H1 (cell line): Measurements from ENCODE around the gene TSPAN9. TPM values are rescaled to one million over a fixed set of nuclear protein-coding genes. Genes with fewer than 3 reads are reported as not detected.

Experiments
- CTCF ChIA-PET: fragments of 300-600 bp; sonication (Branson Sonifier 250); formaldehyde crosslinking; loops from one replicate; lab custom pipeline; 2021; ENCODE audit not compliant: partially characterized antibody; lab: Charles Lee
- POLR2A ChIA-PET: fragments of 300-600 bp; sonication (Branson Sonifier 250); formaldehyde crosslinking; loops from one replicate; lab custom pipeline; 2021; ENCODE audit warnings: inconsistent platforms; ENCODE audit not compliant: partially characterized antibody; lab: Charles Lee
- DNase-seq, 2 experiments: peaks; one replicate each; pipeline versions ENCODE4 v3.0.0 to v3.0.0-alpha.2; 2010 to 2022; ENCODE audit warnings: low spot score in 2 of 2, low read depth in 1 of 2, mixed read lengths in 1 of 2
- FAIRE-seq: peaks from 2 replicates; lab custom pipeline; 2011; peaks lifted over from hg19 to GRCh38; lab: Jason Lieb, UNC
- H2AFZ ChIP-seq: 2 replicates; pipeline ENCODE4 v1.8.1; 2012; ENCODE audit warnings: low read length, inconsistent platforms
- H2AK5ac ChIP-seq: 2 replicates; pipeline ENCODE4 v1.6.1; 2013; ENCODE audit warnings: low read depth, low read length
- H2BK120ac ChIP-seq: replicated peaks from 2 replicates; pipeline ENCODE3; 2013; ENCODE audit warnings: low read depth, low read length, inconsistent platforms
- H2BK12ac ChIP-seq: 2 replicates; pipeline ENCODE4 v1.6.1; 2013; ENCODE audit warnings: low read depth, low read length
- H2BK15ac ChIP-seq: 2 replicates; pipeline ENCODE4 v1.6.1; 2013; ENCODE audit warnings: low read length
- H2BK20ac ChIP-seq: 2 replicates; pipeline ENCODE4 v1.6.1; 2013; ENCODE audit warnings: low read length
- H2BK5ac ChIP-seq: 2 replicates; pipeline ENCODE4 v1.6.1; 2013; ENCODE audit warnings: low read depth, low read length
- H3K14ac ChIP-seq: 2 replicates; pipeline ENCODE4 v1.6.1; 2013; ENCODE audit warnings: inconsistent platforms; ENCODE audit not compliant: insufficient read length
- H3K18ac ChIP-seq: 2 replicates; pipeline ENCODE4 v1.6.1; 2013; ENCODE audit warnings: low read length; ENCODE audit errors: extremely low read depth
- H3K23ac ChIP-seq: 2 replicates; pipeline ENCODE4 v1.6.1; 2013; ENCODE audit warnings: inconsistent platforms; ENCODE audit not compliant: insufficient read length
- H3K23me2 ChIP-seq: 2 replicates; pipeline ENCODE4 v1.6.1; 2013; ENCODE audit warnings: low read depth, low read length
- H3K27ac ChIP-seq: 2 replicates; pipeline ENCODE4 v1.6.1; 2011; ENCODE audit warnings: low read depth, low read length, inconsistent platforms
- H3K27me3 ChIP-seq, 4 experiments: replicated peaks in 1 of 4; 1 replicate in 1 of 4; 2 replicates in 3 of 4; pipeline versions ENCODE4 v1.6.1 to v1.8.1; 2011 to 2013; ENCODE audit warnings: low read length in 3 of 4, mild to moderate bottlenecking in 3 of 4, inconsistent platforms in 2 of 4, mixed read lengths in 2 of 4, moderate library complexity in 1 of 4; ENCODE audit not compliant: control insufficient read depth in 3 of 4, insufficient read depth in 3 of 4; ENCODE audit errors: extremely low read depth in 1 of 4
- H3K36me3 ChIP-seq, 4 experiments: 2 replicates each; pipeline versions ENCODE4 v1.6.1 to v1.8.1; 2011 to 2013; ENCODE audit warnings: mild to moderate bottlenecking in 4 of 4, low read length in 3 of 4, moderate library complexity in 2 of 4, control low read depth in 1 of 4, inconsistent platforms in 1 of 4; ENCODE audit not compliant: insufficient read depth in 4 of 4, control insufficient read depth in 2 of 4
- H3K4ac ChIP-seq: replicated peaks from 2 replicates; pipeline ENCODE3; 2013; ENCODE audit warnings: low read length, low read depth, mixed read lengths, inconsistent platforms; ENCODE audit not compliant: insufficient read length
- H3K4me1 ChIP-seq, 4 experiments: replicated peaks in 1 of 4; 1 replicate in 1 of 4; 2 replicates in 3 of 4; pipeline versions ENCODE4 v1.6.1 to v1.8.1; 2011 to 2013; ENCODE audit warnings: low read length in 3 of 4, inconsistent platforms in 2 of 4, mixed read lengths in 1 of 4; ENCODE audit not compliant: insufficient read depth in 4 of 4, control insufficient read depth in 3 of 4
- H3K4me2 ChIP-seq, 2 experiments: 2 replicates each; pipeline versions ENCODE4 v1.6.1 to v1.8.1; 2011 to 2013; ENCODE audit warnings: low read depth in 2 of 2, low read length in 2 of 2, control low read depth in 1 of 2, inconsistent platforms in 1 of 2, mild to moderate bottlenecking in 1 of 2; ENCODE audit not compliant: insufficient read depth in 1 of 2
- H3K4me3 ChIP-seq, 4 experiments: fragments of 200-600, 300-600 bp in 1 of 4; sonication (generic), shearing (Covaris generic), sonication (Bioruptor Twin) in 1 of 4; 2 replicates each; pipeline versions ENCODE4 v1.5.1 to v1.8.1; 2011 to 2016; ENCODE audit warnings: low read length in 4 of 4, low read depth in 3 of 4, control low read depth in 2 of 4, inconsistent platforms in 2 of 4, mild to moderate bottlenecking in 2 of 4, mixed read lengths in 1 of 4, moderate library complexity in 1 of 4; ENCODE audit not compliant: insufficient read depth in 2 of 4; ENCODE audit errors: extremely low read depth in 1 of 4
- H3K56ac ChIP-seq: replicated peaks from 2 replicates; pipeline ENCODE3; 2013; ENCODE audit warnings: low read depth, mild to moderate bottlenecking, mixed read lengths, low read length, inconsistent platforms; ENCODE audit not compliant: insufficient read length
- H3K79me1 ChIP-seq: 2 replicates; pipeline ENCODE4 v1.6.1; 2013; ENCODE audit warnings: low read depth, low read length, control low read depth
- H3K79me2 ChIP-seq, 2 experiments: 2 replicates each; pipeline versions ENCODE4 v1.6.1 to v1.8.1; 2012 to 2013; ENCODE audit warnings: low read length in 2 of 2, mild to moderate bottlenecking in 2 of 2, inconsistent platforms in 1 of 2; ENCODE audit not compliant: insufficient read depth in 2 of 2, control insufficient read depth in 1 of 2
- H3K9ac ChIP-seq, 4 experiments: replicated peaks in 1 of 4; 1 replicate in 1 of 4; 2 replicates in 3 of 4; pipeline versions ENCODE4 v1.6.1 to v1.8.1; 2011 to 2013; ENCODE audit warnings: low read depth in 3 of 4, low read length in 3 of 4, control low read depth in 2 of 4, mild to moderate bottlenecking in 2 of 4, moderate library complexity in 2 of 4, inconsistent platforms in 1 of 4; ENCODE audit errors: extremely low read depth in 1 of 4
- H3K9me3 ChIP-seq, 2 experiments: 2 replicates each; pipeline versions ENCODE4 v1.6.1 to v1.8.1; 2012 to 2013; ENCODE audit warnings: mild to moderate bottlenecking in 2 of 2, moderate library complexity in 2 of 2, control low read depth in 1 of 2, inconsistent platforms in 1 of 2, low read depth in 1 of 2, low read length in 1 of 2, mixed read lengths in 1 of 2; ENCODE audit not compliant: insufficient read depth in 2 of 2
- H4K20me1 ChIP-seq, 2 experiments: replicated peaks in 1 of 2; 2 replicates each; pipeline versions ENCODE3 to v1.8.1; 2011 to 2013; ENCODE audit warnings: inconsistent platforms in 2 of 2, low read length in 2 of 2, mild to moderate bottlenecking in 1 of 2; ENCODE audit not compliant: insufficient read depth in 2 of 2, control insufficient read depth in 1 of 2
- H4K5ac ChIP-seq: 2 replicates; pipeline ENCODE4 v1.6.1; 2013; ENCODE audit warnings: low read length, low read depth, mixed read lengths, inconsistent platforms; ENCODE audit not compliant: insufficient read length
- H4K8ac ChIP-seq: 2 replicates; pipeline ENCODE4 v1.8.0; 2013; ENCODE audit warnings: mild to moderate bottlenecking, moderate library complexity, low read length, inconsistent platforms; ENCODE audit not compliant: insufficient read depth; ENCODE audit errors: extremely low read depth
- H4K91ac ChIP-seq: replicated peaks from 2 replicates; pipeline ENCODE3; 2013; ENCODE audit warnings: low read length, mixed read lengths, inconsistent platforms; ENCODE audit not compliant: insufficient read length
- RNF2 ChIP-seq: fragments of 200-900, 300-1000 bp; sonication (generic); IDR thresholded peaks from 2 replicates; pipeline ENCODE4 v1.7.1; 2016; ENCODE audit warnings: borderline replicate concordance, low read depth, mild to moderate bottlenecking, antibody characterized with exemption, low read length; ENCODE audit not compliant: poor library complexity, severe bottlenecking; ENCODE audit errors: missing control alignments
- WGBS, 2 experiments: shearing (Covaris generic) in 1 of 2; methylation state at CpG; one replicate each; pipeline versions ENCODE4 v1.1.6 to v1.1.7; 2013 to 2015; ENCODE audit warnings: low lambda C conversion rate in 2 of 2, mixed read lengths in 2 of 2, inconsistent platforms in 1 of 2, low coverage in 1 of 2, missing lambda C conversion rate in 1 of 2; ENCODE audit not compliant: insufficient replicate concordance in 2 of 2, insufficient coverage in 1 of 2, insufficient read length in 1 of 2; ENCODE audit errors: extremely low coverage in 1 of 2, missing lambda C conversion rate in 1 of 2; 5-methylcytosine and 5-hydroxymethylcytosine counted together
- polyA plus RNA-seq, 7 experiments: library from polyadenylated mRNA; depleted of rRNA in 3 of 7; stranded (reverse) in 5 of 7; unstranded in 2 of 7; fragments of >200 nt in 5 of 7; fragments of 200-250 nt in 2 of 7; gene quantifications; 1 replicate in 5 of 7; 2 replicates in 1 of 7; 4 replicates in 1 of 7; pipeline versions ENCODE4 v1.2.1 to v1.2.3, GENCODE V29; 2011 to 2013; ENCODE audit warnings: missing spikeins in 2 of 7, mixed read lengths in 2 of 7
- total RNA-seq: library from RNA; stranded (reverse); fragmentation: NEBNext Ultra II Directional; extraction: Animal tissue kit (Norgen Biotek cat#: 25700); gene quantifications from 2 replicates; pipeline ENCODE4 v1.2.1, GENCODE V29; 2021
- TF ChIP-seq, protein P1 (sequence below), 3 experiments: IDR thresholded peaks; 1 replicate in 2 of 3; 2 replicates in 1 of 3; pipeline versions ENCODE4 v1.5.1 to v1.6.1; 2011; ENCODE audit warnings: low read length in 3 of 3, mild to moderate bottlenecking in 3 of 3, inconsistent platforms in 2 of 3, low read depth in 1 of 3, moderate library complexity in 1 of 3; ENCODE audit not compliant: insufficient read depth in 1 of 3; ENCODE audit errors: control extremely low read depth in 1 of 3

Gene TSPAN9
- total and polyA plus RNA-seq, 2 of the 8 experiments (the other 6 are each of a cell fraction or from before 2014, with no cell fraction given), result 11.5 to 29.1 TPM

DNA sequence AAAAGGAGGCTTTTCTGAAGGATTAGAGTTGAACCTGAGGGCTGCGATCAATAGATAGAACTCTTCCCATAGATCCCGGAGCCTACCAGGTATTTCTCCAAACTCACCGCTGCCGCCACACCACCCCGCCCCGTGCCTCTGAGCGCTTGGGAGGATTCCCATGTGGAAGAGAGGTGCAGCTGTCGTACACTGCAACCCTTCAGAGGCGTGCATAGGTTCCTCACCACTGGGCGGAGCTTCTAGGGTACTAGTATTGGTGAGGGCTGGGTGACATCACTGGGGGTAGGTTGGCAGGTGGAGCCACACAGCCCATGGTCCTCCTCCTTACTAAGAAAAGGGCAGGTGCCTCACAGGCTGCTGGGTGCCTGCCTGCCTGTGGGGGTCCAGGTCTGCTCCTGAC, 127.0 kb downstream of the TSPAN9 start:
- Histone ChIP-seq H3K18ac (no peak overlapping the region), H3K9ac (no peak overlapping the region), H3K23ac (no peak overlapping the region), H3K27ac (no peak overlapping the region), H2BK120ac (no peak overlapping the region), H2BK20ac (no peak overlapping the region), H3K79me2 (no peaks in the 10 kb centered on the region), H3K36me3 (no peaks in the 10 kb centered on the region), H4K5ac (no peak overlapping the region), H4K91ac (no peak overlapping the region), H3K56ac (no peak overlapping the region), H3K27me3 (peaks cover 7 to 36% (median 26%) of the 10 kb centered on the region in 4 experiments), H4K8ac (no peak overlapping the region), H3K23me2 (peaks cover 19% of the 10 kb centered on the region; the same call in 1 of the 2 replicates), H3K79me1 (no peaks in the 10 kb centered on the region; the same call in 1 of the 2 replicates), H2AFZ (no peak overlapping the region), H2BK5ac (no peak overlapping the region), H2BK15ac (no peak overlapping the region), H3K9me3 (no peaks in the 10 kb centered on the region), H2BK12ac (no peak overlapping the region), H2AK5ac (no peak overlapping the region), H3K4me3 (no peak overlapping the region), H3K4me1 (peaks cover 3 to 16% (median 10%) of the 10 kb centered on the region in 4 experiments), H3K4ac (no peak overlapping the region), H3K4me2 (no peak overlapping the region), H3K14ac (no peak overlapping the region), H4K20me1 (peaks cover 7 to 11% of the 10 kb centered on the region in 2 experiments)
- TF ChIP-seq, protein P1, sequence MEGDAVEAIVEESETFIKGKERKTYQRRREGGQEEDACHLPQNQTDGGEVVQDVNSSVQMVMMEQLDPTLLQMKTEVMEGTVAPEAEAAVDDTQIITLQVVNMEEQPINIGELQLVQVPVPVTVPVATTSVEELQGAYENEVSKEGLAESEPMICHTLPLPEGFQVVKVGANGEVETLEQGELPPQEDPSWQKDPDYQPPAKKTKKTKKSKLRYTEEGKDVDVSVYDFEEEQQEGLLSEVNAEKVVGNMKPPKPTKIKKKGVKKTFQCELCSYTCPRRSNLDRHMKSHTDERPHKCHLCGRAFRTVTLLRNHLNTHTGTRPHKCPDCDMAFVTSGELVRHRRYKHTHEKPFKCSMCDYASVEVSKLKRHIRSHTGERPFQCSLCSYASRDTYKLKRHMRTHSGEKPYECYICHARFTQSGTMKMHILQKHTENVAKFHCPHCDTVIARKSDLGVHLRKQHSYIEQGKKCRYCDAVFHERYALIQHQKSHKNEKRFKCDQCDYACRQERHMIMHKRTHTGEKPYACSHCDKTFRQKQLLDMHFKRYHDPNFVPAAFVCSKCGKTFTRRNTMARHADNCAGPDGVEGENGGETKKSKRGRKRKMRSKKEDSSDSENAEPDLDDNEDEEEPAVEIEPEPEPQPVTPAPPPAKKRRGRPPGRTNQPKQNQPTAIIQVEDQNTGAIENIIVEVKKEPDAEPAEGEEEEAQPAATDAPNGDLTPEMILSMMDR (IDR thresholded peaks at IDR 0.05; ENCODE audit: control extremely low read depth in 1 of 3, insufficient read depth in 1 of 3, low read depth in 1 of 3, low read length in 3 of 3), result peak in 1 of 3 experiments; percentile 19; a peak in 1 of 4 replicates
- no peak for TF ChIP-seq RNF2
- 79% methylated on average over 10 of the region's 10 CpGs; no CpG with 5 or more reads in 1 of the 2 experiments for WGBS, 2 experiments
- no peak for DNase-seq
- CTCF ChIA-PET, result interaction anchor here (0.6 to 24.7 kb wide), 15 partner anchors 15 to 309 kb away, joined by 3 to 448 read pairs (median 20); no protein-coding TSS in a partner anchor
- POLR2A ChIA-PET, result no interaction called here
- no peak for FAIRE-seq
